Stimulated activated CD4-positive, alpha-beta T cell treated with anti-CD3 and anti-CD28 coated beads, Interleukin-12 subunit alpha, Interleukin-12 subunit beta, amount 100 ng/mL, for 4 hours (primary cell): Measurements from ENCODE around the gene CYGB.

Experiments used
- DNase-seq: peaks from one replicate; pipeline ENCODE4 v3.0.0-alpha.2; 2020

CYGB gene

DNA sequence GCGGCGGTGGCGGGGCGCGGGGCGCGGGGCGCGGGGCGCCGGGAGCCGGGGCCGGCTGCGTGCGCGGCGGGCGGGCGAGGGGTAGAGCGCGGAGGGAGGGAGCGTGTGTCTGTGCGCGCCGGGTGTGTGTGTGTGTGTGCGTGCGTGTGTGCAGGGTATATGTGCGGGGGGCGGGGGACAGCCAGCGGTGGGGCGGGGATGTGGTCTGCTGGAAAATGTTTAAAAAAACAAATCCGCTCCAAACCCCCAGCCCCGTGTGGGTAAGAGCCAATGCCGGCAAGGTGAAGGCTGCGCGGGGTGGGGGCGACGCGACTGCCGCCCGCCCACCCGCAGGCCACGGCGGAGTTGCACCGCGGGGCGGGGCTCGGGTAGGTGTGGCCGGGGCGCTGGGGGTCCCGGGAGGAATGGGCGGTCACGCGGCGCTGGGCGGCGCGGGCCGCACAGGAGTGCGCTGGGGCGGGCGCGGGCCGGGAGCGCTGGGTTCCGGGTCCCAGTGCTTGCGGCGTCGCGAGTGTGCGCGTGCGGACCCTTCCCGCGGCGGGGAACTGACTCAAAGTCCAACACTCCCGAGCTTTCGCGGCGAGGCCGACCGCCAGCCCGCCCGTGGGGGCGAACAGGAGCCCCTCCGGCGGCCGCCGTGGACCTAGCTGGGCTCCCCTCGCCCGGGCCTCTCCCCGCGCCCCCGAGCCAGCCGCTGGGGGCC, at the start of gene CYGB:
Gene CYGB, minus strand, starts transcription at position 132 of the 703 bp plus-strand sequence. CDS start 167 bp downstream, outside the sequence.
- DNase-seq, result no peak

GRCh38 chr17:76586741-76587487, 49.4 kb upstream of the CYGB start:
- no peak for DNase-seq

DNA sequence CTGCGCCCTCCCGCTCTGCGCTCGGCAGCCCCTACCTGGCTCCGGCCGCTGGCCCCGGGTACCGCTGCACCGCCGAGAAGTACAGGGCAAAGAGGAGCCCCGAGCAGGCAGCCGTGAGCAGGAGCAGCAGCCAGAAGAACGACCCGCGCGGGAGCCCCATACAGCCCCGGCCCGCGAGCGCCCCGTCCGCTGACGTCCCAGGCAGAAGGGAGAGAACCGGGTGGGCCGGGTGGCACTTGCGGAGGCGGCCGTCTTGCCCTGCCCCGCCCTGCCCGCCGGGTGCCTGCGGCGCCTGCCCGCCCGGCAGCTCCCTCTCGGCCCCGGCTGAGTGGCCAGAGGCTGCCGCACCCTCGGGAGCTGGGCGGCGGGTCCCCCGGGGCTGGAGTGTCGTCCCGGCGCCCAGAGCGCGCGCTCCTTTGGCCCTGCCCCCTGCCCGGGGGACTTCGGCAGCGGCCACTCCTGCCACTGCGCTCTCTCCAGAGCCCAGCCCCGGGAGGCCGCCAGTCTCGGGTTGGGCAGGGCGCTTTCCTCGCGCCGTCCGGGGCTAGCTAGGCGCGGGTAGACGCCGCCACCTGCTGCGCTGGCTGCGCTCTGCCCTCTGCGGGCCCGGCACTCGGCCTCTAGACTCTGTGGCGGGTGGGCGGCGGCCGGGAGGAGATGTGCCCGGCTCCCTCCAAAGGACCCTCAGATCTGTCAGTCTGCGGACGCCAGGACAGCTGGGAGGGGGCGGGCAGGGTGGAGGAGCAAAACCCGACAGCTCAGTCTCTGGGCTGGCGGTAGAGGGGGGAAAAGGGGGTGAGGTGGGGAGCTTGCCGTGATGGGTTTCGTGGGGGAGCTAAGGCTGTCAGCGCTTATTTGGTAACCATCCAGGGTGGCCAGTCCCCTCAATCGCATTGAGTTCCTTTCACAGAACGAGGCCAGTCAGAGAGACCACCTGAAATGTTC, 48.4 kb upstream of the CYGB start, which contains the start of gene ST6GALNAC2:
Gene ST6GALNAC2, minus strand, starts transcription at position 212 of the 945 bp plus-strand sequence. Its CDS starts 52 bp downstream, at position 160.
- DNase-seq, result no peak

DNA sequence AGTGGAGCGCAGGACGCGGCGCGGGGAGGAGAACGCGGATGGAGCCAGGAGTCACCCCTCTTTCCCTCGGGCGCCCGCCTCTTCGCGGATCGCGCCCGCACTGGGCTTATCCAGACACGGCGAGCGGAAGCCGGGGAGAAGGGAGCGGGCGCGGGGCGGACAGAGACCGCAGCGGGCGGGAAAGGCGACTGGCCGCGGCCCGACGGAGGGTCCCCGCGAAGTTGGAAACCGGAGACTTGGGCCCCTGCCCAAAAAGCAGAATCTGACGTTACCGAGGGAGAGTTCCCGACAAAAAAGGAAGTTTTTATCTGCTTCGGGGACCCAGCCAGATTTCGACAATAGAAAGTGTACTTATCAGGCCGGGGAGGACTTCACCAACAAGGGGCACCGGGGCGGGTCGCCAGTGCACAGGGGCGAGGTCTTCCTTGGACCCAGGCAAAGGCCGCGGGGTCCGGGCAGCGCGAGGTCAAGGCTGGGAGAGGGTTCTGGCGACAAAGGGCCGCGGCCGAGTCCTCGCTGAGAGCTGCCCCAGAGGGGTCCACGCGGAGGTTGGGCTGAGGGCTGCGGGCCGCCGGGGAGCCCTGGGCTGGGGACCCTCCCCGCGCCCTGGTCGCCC, 47.6 kb upstream of the CYGB start:
- DNase-seq, result no peak

DNA sequence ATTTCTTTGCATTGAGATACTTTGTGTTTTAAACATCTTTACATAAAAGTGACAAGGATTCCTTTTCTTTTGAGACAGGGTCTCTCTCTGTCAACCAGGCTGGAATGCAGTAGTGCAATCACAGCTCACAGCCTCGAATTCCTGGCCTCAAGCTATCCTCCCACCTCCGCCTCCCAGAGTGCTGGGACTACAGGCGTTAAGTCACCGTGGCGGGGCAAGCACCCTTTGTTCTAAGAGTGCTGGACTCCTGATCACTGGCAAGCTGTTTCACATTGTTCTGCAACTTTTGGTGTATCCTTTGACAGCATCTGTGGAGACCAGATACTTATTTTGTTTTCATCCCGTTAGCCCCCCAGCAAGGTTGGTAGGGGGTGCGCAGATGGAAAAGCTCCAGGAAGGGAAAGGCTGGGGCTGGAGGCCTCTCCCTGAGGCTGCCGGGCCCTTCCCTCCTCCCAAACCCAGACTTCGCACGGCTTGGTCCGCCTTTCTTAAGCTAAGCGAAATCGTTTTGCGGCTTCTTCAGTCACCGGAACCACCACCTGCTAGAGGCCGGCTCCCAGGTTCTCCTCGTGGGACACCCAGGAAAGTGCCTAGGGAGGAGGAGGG, 47.0 kb upstream of the CYGB start:
- DNase-seq, result no peak

- no peak for DNase-seq
Measured at GRCh38 chr17:76582660-76583059, 45.2 kb upstream of the CYGB start.

- no peak for DNase-seq
Measured at GRCh38 chr17:76581515-76581914, 44.0 kb upstream of the CYGB start.

DNA sequence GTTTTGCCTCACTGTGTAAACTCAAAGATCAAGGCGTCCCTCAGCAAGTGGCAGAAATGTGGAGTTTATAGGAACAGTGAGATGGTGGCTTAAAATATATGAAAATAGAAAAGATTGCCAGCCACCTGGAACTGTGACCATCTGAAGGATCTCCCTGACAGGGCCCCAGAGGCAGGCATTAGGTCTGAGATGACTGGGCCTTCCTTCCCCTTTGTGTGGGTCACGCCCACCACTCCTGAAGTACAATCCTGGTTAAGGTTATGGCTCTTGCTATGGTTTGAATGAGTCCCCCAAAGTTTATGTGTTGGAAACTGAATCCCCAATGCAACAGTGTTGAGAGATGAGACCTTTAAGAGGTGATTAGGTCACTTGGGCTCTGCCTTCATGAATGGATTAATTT, 41.8 kb upstream of the CYGB start:
- no peak for DNase-seq

GRCh38 chr17:76578376-76578775, 40.9 kb upstream of the CYGB start:
- no peak for DNase-seq

DNA sequence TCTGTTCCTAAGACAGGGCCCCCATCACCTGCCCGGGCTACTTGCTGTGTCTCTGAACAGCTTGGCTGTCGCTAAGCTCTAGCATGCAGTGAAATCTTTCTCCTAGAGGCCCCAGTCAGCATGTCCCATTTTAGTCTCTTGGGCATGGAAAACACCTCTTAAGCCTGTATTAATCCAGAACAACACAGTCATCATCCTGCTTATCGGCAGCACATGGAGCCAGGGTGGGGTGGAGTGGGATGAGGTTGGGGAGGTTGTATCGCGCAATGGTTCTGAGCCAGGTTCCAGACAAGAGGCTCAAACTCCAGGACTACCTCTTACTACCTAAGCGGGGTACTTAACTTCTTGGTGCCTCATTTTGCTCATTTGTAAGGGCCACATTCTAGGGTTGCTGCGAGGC, 40.4 kb upstream of the CYGB start:
- DNase-seq, result no peak

- DNase-seq, result no peak
Measured at GRCh38 chr17:76576189-76576588, 38.7 kb upstream of the CYGB start.

DNA sequence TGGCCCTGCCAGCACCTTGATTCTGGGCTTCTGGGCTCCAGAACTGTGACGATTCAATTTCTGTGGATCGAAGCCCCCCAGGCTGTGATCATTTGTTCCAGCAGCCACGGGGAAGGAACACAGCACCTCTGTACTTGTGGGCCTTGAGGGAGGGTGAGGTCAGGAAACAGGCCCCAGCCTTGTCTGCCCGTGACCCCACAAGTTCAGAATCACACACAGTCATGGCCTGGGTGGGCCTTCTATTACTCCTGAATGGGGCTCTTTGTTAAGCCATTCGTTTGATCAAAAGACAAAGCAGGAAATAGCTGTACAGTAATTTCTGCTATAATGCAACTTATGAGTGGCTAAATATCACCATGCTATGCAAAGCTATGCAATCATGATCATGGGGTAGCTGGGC, 38.1 kb upstream of the CYGB start:
- DNase-seq, result no peak

DNA sequence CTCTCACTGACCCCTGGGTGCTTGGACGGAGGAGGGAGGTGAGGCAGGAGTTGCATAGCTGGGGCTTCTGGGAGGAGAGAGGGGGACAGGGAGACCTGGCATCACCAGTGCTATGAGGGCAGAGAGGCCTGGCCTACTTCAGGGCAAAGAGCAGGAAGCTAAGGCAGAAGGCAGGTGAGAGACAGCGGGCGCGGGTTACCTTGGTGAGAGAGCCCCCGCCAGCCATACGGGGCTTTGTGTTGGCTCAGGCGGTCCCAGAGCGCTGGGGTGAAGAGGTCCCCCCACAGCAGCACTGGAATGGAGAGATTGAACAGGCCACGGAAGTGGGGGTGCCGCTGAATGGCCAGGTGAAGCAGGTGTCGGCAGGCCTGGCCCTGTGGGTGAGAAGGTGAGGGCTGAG, 36.7 kb upstream of the CYGB start:
- no peak for DNase-seq

DNA sequence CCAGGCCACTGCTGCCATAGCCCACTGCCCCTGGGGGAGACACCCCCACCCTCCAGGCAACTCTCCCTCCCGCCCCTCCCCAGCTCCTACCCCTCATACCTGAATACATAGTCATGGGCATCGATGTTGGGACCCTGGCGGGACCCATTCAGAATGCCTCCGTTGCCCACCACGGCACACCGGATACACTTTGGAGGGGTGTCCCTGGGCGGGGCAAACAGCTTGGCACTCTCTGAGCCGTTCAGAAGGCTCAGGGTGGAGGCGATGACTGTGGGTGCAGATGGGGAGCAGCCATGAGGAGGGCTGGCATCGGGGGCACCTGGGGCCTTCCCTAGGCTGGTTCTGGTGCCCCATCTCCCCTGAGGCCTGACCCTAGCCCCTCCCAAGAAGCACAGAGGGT, 35.6 kb upstream of the CYGB start:
- no peak for DNase-seq

DNA sequence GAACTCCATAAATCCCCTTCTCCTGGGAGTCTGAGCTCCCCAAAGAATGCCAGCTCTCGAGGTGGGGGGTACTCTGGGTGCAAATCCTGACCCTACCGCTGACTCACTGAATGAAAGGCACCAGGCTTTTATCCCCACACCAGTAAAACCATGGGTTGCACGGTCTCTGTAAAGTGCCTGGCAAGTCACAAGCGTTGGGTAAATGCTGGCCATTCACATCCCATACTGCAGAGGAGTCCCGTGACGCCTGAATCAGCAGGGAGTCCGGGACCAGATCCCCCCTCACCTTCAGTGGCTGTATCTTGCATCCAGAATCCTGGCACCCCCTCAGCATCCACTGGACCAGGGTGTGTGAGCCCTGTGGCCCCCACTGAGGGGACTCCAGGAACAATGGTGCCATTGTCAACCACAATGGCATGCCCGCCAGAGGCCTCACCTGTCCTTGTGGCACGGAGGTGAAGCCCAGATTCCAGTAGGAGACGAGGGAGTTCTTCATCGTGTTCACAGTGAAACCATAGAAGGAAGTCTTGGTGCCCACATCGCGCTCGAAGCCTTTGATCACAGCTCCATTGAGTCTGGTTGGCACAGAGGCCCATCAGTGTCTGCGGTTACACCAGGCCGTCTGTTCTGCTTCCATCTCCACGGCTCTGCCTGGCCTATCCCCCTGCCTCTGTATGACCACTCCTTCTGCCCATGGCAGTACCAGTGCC, 34.8 kb upstream of the CYGB start:
- no peak for DNase-seq

DNA sequence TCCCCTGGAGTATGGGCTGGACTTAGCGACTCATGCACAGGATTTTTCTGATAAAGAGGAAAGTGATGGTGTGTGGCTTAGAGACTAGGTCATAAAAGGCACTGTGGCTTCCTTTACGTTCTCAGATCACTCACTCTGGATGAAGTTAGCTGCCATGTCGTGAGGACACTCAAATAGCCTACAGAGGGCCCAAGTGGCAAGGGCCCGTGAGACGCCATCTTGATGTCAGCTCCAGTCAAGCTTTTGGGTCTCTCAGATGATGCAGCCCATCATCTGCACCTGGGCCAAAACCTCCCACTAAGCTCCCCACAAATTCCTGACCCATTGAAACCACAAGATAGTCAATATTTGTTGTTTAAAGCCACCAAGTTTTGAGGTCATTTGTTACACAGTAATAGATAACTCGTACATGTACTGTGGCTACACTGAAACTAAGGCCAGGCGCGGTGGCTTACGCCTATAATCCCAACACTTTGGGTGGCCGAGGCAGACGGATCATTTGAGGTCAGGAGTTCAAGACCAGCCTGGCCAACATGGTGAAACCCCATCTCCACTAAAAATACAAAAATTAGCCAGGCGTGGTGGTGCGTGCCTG, 33.5 kb upstream of the CYGB start:
- DNase-seq, result no peak

DNA sequence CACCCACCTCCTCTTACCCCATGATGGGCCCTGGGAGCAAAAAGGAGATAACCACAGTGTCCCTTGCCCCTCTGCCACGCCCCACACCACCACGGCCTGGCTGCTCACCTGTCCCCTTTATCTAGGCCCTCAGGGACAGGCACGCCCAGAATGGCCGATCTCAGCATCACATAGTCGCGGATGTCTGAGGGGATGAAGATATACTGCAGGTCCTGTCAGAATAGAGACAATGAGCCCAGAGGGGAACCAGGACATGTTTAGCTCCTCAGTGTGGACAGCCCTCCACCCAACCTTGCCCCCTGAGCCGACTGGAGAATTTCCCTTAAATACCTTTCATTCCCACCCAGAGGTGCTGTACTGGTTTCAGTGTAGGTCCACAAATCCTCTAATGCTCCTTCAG, 32.9 kb upstream of the CYGB start:
- no peak for DNase-seq

- DNase-seq, result no peak
Measured at GRCh38 chr17:76569607-76570279, 32.2 kb upstream of the CYGB start.

- DNase-seq, result no peak
Measured at GRCh38 chr17:76568811-76569221, 31.3 kb upstream of the CYGB start.

DNA sequence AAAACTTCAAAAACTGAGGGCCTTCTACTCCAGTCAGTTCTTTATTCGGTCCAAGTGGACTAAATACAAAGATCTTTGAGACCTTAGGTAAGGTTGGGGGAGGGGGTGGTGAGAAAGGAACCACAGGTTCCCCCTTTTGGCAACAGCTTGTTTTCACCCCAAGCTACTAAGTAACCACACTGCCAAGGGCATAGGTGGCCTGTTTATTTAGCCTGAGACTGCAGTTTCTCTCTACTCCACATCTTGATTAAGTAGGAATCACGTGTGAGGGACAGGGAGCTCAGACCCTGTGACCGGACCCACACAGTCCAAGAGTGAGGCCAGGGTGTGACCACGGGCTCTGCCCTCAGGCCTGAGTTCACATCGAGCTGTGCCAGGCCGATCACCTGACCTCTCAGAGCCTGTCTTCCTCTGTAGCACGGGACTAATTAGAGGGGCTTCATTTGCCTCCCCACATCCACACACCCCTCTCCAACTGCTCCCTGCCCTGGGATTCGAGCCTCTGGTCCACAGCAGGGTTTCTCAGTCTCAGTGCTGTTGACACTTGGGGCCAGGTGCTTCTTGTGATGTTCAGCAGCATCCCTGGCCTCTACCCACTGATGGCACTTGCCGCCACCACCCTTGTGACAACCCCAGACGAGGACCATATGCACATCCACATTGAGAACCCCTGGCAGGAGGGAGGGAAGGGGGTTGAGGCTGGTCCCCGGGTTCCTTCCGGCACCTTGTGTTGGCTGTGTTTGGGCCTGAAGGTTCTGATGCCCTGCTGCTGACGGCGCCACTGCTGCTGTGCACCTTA, 30.3 kb upstream of the CYGB start:
- no peak for DNase-seq
